ENCODE results near the gene PTPRCAP.
"Not testable (repeated sequence)": the region's sequence is repeated elsewhere in the genome, so short reads cannot be mapped to it uniquely, and the experiment has no call there.

PTPRCAP gene

GRCh38 chr11:67433536-67434394 is 3.7 kb downstream of the PTPRCAP start:
- Histone ChIP-seq H3K9me3 (ENCODE audit: control insufficient read depth in 2 of 2, low read length in 2 of 2) (no peaks in the 10 kb centered on the region), H3K27me3 (ENCODE audit: control insufficient read depth in 2 of 2, insufficient read depth in 2 of 2, low read length in 2 of 2) (no peaks in the 10 kb centered on the region), H3K27ac (ENCODE audit: low read depth in 2 of 2, low read length in 2 of 2) (no peak overlapping the region), H3K4me1 (ENCODE audit: control insufficient read depth in 2 of 2, insufficient read depth in 2 of 2, low read length in 2 of 2) (peaks cover 8 to 12% of the 10 kb centered on the region in 2 donors), H3K9ac (ENCODE audit: low read depth in 1 of 2, low read length in 2 of 2) (no peak overlapping the region), H3K36me3 (ENCODE audit: control insufficient read depth in 2 of 2, insufficient read depth in 2 of 2, low read length in 2 of 2) (peaks cover 38% of the 10 kb centered on the region in 2 donors), H3K4me3 (ENCODE audit: low read length in 2 of 2) (no peak overlapping the region)

GRCh38 chr11:67432655-67433349 is 4.7 kb downstream of the PTPRCAP start:
- H3K4me1 ChIP-seq (ENCODE audit: control insufficient read depth in 2 of 2, insufficient read depth in 2 of 2, low read length in 2 of 2): peaks cover 11 to 14% of the 10 kb centered on the region in 2 donors
- peaks cover 37 to 38% of the 10 kb centered on the region in 2 donors for H3K36me3 ChIP-seq (ENCODE audit: control insufficient read depth in 2 of 2, insufficient read depth in 2 of 2, low read length in 2 of 2)
- no peaks in the 10 kb centered on the region for H3K27me3 ChIP-seq (ENCODE audit: control insufficient read depth in 2 of 2, insufficient read depth in 2 of 2, low read length in 2 of 2)
- no peak overlapping the region for H3K4me3 ChIP-seq (ENCODE audit: low read length in 2 of 2)
- H3K27ac ChIP-seq (ENCODE audit: low read depth in 2 of 2, low read length in 2 of 2): no peak overlapping the region
- no peaks in the 10 kb centered on the region for H3K9me3 ChIP-seq (ENCODE audit: control insufficient read depth in 2 of 2, low read length in 2 of 2)
- no peak overlapping the region for H3K9ac ChIP-seq (ENCODE audit: low read depth in 1 of 2, low read length in 2 of 2)

- Histone ChIP-seq H3K36me3 (ENCODE audit: control insufficient read depth in 2 of 2, insufficient read depth in 2 of 2, low read length in 2 of 2) (peaks cover 34 to 35% of the 10 kb centered on the region in 2 donors), H3K27me3 (ENCODE audit: control insufficient read depth in 2 of 2, insufficient read depth in 2 of 2, low read length in 2 of 2) (no peaks in the 10 kb centered on the region), H3K9ac (ENCODE audit: low read depth in 1 of 2, low read length in 2 of 2) (no peak overlapping the region)
These were observed 5.9 kb downstream of the PTPRCAP start for GRCh38 chr11:67431346-67432249.

GRCh38 chr11:67429722-67430121 is 7.8 kb downstream of the PTPRCAP start:
- H3K27me3 ChIP-seq (ENCODE audit: control insufficient read depth in 2 of 2, insufficient read depth in 2 of 2, low read length in 2 of 2): no peaks in the 10 kb centered on the region
- no peak overlapping the region for H3K27ac ChIP-seq (ENCODE audit: low read depth in 2 of 2, low read length in 2 of 2)
- H3K9ac ChIP-seq (ENCODE audit: low read depth in 1 of 2, low read length in 2 of 2): no peak overlapping the region
- H3K4me1 ChIP-seq (ENCODE audit: control insufficient read depth in 2 of 2, insufficient read depth in 2 of 2, low read length in 2 of 2): peaks cover 15 to 16% of the 10 kb centered on the region in 2 donors
- H3K36me3 ChIP-seq (ENCODE audit: control insufficient read depth in 2 of 2, insufficient read depth in 2 of 2, low read length in 2 of 2): peaks cover 27 to 31% of the 10 kb centered on the region in 2 donors
- H3K9me3 ChIP-seq (ENCODE audit: control insufficient read depth in 2 of 2, low read length in 2 of 2): no peaks in the 10 kb centered on the region
- peak overlapping the region in 1 of 2 donors; percentile 99 for H3K4me3 ChIP-seq (ENCODE audit: low read length in 2 of 2)

More at GRCh38 chr11:67431346-67432249, 5.9 kb downstream of the PTPRCAP start:
- no peak overlapping the region for H3K27ac ChIP-seq (ENCODE audit: low read depth in 2 of 2, low read length in 2 of 2)
- no peaks in the 10 kb centered on the region for H3K9me3 ChIP-seq (ENCODE audit: control insufficient read depth in 2 of 2, low read length in 2 of 2)
- H3K4me3 ChIP-seq (ENCODE audit: low read length in 2 of 2): no peak overlapping the region
- H3K4me1 ChIP-seq (ENCODE audit: control insufficient read depth in 2 of 2, insufficient read depth in 2 of 2, low read length in 2 of 2): peaks cover 15 to 18% of the 10 kb centered on the region in 2 donors

GRCh38 chr11:67429038-67429668 is 8.3 kb downstream of the PTPRCAP start:
- H3K4me3 ChIP-seq (ENCODE audit: low read length in 2 of 2): peak overlapping the region; percentile 95 to 99
- H3K27ac ChIP-seq (ENCODE audit: low read depth in 2 of 2, low read length in 2 of 2): peak overlapping the region; percentile 83 to 89
- H3K4me1 ChIP-seq (ENCODE audit: control insufficient read depth in 2 of 2, insufficient read depth in 2 of 2, low read length in 2 of 2): peaks cover 15 to 16% of the 10 kb centered on the region in 2 donors
- H3K9me3 ChIP-seq (ENCODE audit: control insufficient read depth in 2 of 2, low read length in 2 of 2): no peaks in the 10 kb centered on the region
- H3K36me3 ChIP-seq (ENCODE audit: control insufficient read depth in 2 of 2, insufficient read depth in 2 of 2, low read length in 2 of 2): peaks cover 23 to 27% of the 10 kb centered on the region in 2 donors
- peak overlapping the region; percentile 95 to 98 for H3K9ac ChIP-seq (ENCODE audit: low read depth in 1 of 2, low read length in 2 of 2)
- H3K27me3 ChIP-seq (ENCODE audit: control insufficient read depth in 2 of 2, insufficient read depth in 2 of 2, low read length in 2 of 2): no peaks in the 10 kb centered on the region

- peaks cover 15 to 19% of the 10 kb centered on the region in 2 donors for H3K36me3 ChIP-seq (ENCODE audit: control insufficient read depth in 2 of 2, insufficient read depth in 2 of 2, low read length in 2 of 2)
- peaks cover 15 to 16% of the 10 kb centered on the region in 2 donors for H3K4me1 ChIP-seq (ENCODE audit: control insufficient read depth in 2 of 2, insufficient read depth in 2 of 2, low read length in 2 of 2)
- no peaks in the 10 kb centered on the region for H3K9me3 ChIP-seq (ENCODE audit: control insufficient read depth in 2 of 2, low read length in 2 of 2)
- no peaks in the 10 kb centered on the region for H3K27me3 ChIP-seq (ENCODE audit: control insufficient read depth in 2 of 2, insufficient read depth in 2 of 2, low read length in 2 of 2)
- H3K9ac ChIP-seq (ENCODE audit: low read depth in 1 of 2, low read length in 2 of 2): peak within 1 kb of the TSS; percentile 95 to 98
- H3K4me3 ChIP-seq (ENCODE audit: low read length in 2 of 2): peak within 1 kb of the TSS; percentile 95 to 99
- H3K27ac ChIP-seq (ENCODE audit: low read depth in 2 of 2, low read length in 2 of 2): peak within 1 kb of the TSS; percentile 83 to 89
These were observed 9.2 kb downstream of the PTPRCAP start, which contains the start of gene RPS6KB2 for GRCh38 chr11:67428052-67429001. Gene RPS6KB2, plus strand, starts transcription at chr11:67428494. Its CDS starts 52 bp downstream, at chr11:67428546.

- H3K27me3 ChIP-seq (ENCODE audit: control insufficient read depth in 2 of 2, insufficient read depth in 2 of 2, low read length in 2 of 2); H3K36me3 ChIP-seq (ENCODE audit: control insufficient read depth in 2 of 2, insufficient read depth in 2 of 2, low read length in 2 of 2); H3K9me3 ChIP-seq (ENCODE audit: control insufficient read depth in 2 of 2, low read length in 2 of 2): not testable (repeated sequence)
- Histone ChIP-seq H3K9ac (ENCODE audit: low read depth in 1 of 2, low read length in 2 of 2) (peak overlapping the region; percentile 95 to 98), H3K4me1 (ENCODE audit: control insufficient read depth in 2 of 2, insufficient read depth in 2 of 2, low read length in 2 of 2) (peaks cover 15 to 16% of the 10 kb centered on the region in 2 donors), H3K4me3 (ENCODE audit: low read length in 2 of 2) (peak overlapping the region; percentile 95 to 99), H3K27ac (ENCODE audit: low read depth in 2 of 2, low read length in 2 of 2) (peak overlapping the region; percentile 57 to 89)
These were observed 10.1 kb downstream of the PTPRCAP start for GRCh38 chr11:67427364-67427859.

GRCh38 chr11:67423891-67424613 is 13.4 kb downstream of the PTPRCAP start:
- no peak overlapping the region for H3K4me3 ChIP-seq (ENCODE audit: low read length in 2 of 2)
- H3K27ac ChIP-seq (ENCODE audit: low read depth in 2 of 2, low read length in 2 of 2): no peak overlapping the region
- no peaks in the 10 kb centered on the region for H3K36me3 ChIP-seq (ENCODE audit: control insufficient read depth in 2 of 2, insufficient read depth in 2 of 2, low read length in 2 of 2)
- H3K4me1 ChIP-seq (ENCODE audit: control insufficient read depth in 2 of 2, insufficient read depth in 2 of 2, low read length in 2 of 2): peaks cover 22 to 27% of the 10 kb centered on the region in 2 donors
- H3K27me3 ChIP-seq (ENCODE audit: control insufficient read depth in 2 of 2, insufficient read depth in 2 of 2, low read length in 2 of 2): no peaks in the 10 kb centered on the region
- no peaks in the 10 kb centered on the region for H3K9me3 ChIP-seq (ENCODE audit: control insufficient read depth in 2 of 2, low read length in 2 of 2)
- H3K9ac ChIP-seq (ENCODE audit: low read depth in 1 of 2, low read length in 2 of 2): no peak overlapping the region
